Measurements from ENCODE around the gene ADRA2C.

The ADRA2C gene

DNA sequence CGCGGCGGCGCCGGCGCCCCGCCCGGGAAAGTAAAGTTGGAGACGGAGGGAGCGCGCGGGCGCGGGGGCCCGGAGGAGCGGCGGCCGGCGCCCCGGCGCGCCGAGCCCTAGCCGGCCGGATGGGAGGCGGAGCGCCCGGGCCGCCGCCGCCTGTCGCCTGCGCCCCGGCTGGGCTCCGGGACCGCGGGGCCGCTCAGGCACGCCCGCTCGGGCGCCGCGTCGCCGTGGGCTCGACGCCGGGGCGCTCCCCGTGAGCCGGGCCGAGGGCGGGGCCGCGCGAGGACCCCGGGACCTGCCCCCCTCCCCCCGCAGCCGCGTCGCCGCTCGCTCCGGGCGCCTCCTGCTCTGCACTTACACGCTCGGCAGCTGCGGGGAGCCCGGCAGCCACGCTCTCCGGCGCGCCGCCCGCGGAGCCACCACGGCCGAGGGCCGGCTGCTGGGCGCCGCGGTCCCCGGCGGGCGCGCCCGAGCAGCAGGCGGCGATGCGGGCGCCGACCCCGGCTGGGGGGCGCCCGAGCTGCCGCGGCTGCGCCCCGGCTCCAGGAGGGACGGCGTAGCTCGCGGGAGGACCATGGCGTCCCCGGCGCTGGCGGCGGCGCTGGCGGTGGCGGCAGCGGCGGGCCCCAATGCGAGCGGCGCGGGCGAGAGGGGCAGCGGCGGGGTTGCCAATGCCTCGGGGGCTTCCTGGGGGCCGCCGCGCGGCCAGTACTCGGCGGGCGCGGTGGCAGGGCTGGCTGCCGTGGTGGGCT, at the start of gene ADRA2C:
Gene ADRA2C, plus strand, starts transcription at position 350 of the 749 bp plus-strand sequence. Its CDS starts 222 bp downstream, at position 572.
- DNase-seq, result no peak

DNA sequence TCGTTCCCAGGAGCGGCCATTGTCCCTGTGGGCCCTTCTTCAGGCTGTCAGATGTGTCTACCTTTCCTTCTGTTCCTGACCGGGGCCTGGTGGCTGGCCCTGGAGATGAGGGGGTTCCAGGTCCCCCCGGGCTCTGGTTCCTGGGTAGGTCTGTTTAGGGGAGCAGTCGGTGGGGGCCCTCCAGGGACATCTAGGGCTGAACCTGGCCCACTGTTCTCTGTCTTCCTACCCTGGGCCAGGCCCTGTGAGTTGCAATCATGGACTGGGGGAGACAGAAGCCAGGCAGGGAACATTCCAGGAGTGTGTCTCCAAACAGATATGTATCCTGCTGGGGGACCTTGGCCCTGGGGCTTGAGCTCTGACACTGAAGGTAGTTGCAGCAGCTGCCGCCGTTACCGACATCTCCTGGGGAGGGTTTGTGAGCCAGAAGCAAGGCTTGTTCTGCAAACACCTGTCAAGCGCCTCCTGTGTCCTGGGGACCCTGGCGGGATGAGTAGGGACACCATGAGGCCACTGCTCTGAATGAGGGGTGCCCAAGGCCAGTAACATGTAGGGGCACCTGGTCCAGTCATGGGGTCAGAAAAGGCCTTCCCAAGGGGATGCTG, 49.5 kb upstream of the ADRA2C start:
- no peak for DNase-seq

DNA sequence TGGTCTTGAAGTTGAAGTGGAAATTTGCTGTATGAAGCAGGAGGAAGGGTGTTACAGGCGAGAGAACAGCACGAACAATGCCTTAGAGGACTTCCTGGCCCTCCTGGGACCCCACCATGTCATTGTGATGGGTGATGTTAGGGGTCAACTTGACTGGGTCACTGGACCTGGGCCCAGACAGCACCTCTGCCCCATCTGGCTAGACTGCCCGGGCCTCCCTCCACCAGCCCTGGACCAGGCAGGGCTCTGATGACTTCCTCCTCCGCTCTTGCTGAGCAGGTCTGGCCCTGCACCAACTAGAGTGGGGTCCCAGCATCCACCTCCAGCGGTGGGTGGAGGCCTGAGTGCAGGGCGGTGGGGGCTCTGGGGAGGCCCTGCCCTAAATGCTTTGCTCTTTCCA, 48.9 kb upstream of the ADRA2C start:
- no peak for DNase-seq

DNA sequence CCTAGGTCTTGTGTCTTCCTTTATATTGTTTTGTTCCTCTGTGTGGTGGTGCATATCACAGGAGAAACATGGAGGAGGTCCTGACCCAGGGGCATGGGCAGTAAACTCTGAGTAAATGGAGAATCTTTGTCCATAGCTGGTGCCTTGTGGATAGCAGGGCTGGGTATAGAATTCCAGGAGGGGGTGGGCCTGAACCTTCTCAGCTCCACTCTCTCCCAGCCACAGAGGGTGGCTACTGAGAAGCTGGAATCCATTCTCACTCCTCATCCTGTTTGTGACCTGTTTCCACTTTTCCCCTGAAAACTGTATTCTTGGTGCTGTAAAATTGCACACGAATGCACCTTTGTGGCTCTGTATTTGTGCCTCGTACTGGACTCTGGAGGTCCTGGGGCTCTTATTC, 47.7 kb upstream of the ADRA2C start:
- DNase-seq, result no peak

DNA sequence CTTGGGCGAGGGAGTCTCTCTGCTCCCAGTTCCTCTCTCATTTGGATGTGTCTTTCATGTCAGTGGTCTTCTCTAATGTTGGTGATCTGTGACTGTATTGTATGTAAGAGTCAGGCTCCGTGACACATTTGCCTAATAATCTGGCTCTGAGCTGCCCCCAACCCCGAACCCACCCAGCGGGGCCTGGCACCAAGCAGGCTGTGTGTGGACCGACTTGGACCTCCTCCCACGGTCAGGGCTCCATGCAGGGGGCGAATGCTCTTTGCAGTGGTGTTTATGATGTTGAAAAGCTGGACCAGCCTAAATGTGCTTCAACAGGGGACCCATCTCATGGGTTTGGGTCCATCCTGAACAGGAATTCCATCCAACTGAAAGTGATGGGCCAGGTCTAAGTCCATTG, 47.0 kb upstream of the ADRA2C start:
- DNase-seq, result no peak

DNA sequence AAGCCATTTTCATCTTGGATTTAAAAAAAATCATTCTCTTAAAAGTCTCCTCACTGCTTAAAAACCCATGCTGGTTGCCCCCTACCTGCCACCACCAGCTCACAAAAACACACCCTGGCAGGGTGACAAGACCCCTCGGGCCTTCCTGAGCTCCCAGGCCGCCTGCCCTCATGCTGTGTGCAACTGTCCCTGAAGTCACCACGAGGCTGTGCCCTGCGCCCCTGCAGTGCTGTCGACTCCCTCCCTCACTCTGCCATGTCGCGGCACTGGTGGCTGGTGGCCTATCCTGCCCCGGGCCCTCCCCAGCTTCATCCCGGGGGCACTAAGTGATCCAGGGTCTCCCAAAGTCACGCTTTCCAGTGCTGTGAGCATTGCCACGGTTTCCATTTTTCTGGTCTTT, 46.3 kb upstream of the ADRA2C start:
- no peak for DNase-seq

DNA sequence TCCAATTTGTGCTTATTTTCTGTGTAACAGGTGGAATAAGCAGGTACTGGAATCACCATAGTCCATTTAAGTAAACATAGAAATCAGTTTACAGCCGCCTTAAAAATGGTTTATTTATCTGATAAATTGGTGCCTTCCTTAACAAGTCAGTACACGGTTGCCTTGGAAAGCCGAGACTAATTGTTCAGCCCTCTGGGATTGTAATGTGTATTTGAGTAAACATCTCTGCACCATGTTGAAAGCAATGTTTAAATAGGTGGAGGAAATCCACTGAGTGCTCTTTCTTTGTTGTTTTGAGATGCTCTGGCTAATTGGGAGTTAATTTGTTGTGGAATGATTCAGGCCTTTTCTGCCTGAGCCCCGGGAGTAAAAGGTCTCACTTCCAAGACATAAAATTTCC, 45.7 kb upstream of the ADRA2C start:
- no peak for DNase-seq

DNA sequence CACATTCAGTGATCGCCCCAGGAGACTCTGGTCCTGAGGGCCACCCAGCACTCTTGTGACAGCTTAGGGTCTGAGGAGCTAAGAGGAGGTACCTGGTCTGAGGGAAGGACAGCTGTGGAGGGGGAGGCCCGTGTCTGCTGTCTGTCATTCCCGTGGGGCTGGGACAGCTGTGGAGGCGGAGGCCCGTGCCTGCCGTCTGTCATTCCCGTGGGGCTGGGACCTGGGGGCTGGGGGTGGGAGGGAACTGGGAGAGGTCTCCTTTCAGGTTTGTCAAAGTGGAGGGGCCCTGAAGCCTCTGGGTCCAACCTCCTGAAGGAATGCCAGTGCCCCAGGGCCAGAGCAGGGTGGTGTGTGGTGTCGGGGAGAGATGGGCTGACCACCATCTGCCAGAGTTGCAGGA, 45.0 kb upstream of the ADRA2C start:
- DNase-seq, result no peak

DNA sequence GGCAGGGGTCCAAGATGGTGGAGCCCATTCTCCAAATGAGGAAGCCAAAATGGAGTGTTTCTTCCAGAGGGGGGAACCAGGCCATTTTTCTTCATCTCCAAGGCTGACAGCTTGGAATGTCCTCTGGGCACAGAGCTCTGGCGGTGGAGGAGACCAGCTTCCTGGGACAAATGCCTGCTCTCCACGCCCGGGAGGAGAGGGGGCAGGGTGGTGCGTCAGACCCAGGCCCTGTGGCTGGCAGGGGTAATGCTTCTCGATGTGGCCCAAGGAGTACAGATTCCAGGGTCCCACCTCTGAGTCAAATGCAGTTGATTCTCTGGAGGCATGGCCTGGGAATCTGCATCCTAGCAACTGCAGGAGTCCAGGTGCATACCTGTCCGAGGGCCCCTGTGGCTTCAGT, 44.6 kb upstream of the ADRA2C start:
- DNase-seq, result no peak

DNA sequence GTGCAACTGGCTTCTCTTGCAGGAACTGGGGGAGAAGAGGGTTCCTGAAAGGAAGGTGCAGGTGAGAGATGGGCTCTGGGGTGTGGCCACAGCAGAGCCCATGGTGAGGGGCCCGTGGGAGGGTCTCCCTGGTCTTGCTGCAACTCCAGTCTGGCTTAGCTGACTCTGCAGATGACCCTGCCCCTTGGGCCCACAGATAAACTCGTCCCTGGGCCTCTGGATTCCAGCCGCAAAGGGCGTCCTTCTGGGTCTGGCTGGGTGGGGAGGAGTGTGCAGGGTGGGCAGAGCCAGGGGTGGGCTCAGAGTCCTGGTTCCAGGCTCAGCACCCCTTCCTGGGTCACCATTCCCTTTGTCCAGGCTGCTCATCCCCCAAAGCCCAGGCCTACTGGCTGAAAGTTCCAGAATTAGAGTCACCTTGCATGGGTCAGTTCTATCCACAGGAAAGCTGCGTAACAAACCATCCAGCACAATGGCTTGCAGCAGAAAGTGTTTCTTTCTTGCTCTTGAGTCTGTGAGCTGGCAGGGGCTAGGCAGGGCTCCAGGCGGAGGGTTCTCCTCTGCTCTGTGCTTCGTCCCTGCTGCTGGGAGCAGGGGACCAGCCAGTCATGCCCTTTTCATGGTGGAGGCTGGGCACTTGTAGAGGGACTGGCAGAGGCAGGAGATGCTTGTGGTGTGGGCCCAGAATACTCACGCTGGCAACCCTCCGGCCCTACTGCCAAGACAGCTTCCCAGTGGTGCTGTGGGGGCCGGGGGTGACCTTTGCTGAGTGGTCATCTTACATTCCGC, 43.5 kb upstream of the ADRA2C start:
- DNase-seq, result no peak

DNA sequence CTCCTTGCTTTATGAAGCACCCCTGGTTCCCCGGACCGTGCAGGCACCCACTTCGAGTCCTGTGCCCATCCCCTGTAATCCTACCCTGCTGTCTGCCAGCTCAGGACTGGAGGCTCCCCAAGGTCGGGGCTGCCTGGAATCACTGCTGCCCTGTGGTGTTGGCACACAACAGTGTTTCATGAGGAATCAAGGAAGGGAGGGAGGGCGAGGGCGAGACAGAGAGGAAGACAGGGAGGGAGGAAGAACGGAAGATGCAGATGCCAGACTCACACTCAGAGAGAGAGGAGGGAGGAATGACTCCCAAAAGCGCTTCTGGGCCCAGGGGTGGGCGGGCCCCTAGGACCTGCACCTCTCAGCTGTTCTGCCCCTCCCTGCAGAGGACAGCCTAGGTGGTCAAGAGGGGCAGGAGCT, 42.9 kb upstream of the ADRA2C start:
- DNase-seq, result no peak

DNA sequence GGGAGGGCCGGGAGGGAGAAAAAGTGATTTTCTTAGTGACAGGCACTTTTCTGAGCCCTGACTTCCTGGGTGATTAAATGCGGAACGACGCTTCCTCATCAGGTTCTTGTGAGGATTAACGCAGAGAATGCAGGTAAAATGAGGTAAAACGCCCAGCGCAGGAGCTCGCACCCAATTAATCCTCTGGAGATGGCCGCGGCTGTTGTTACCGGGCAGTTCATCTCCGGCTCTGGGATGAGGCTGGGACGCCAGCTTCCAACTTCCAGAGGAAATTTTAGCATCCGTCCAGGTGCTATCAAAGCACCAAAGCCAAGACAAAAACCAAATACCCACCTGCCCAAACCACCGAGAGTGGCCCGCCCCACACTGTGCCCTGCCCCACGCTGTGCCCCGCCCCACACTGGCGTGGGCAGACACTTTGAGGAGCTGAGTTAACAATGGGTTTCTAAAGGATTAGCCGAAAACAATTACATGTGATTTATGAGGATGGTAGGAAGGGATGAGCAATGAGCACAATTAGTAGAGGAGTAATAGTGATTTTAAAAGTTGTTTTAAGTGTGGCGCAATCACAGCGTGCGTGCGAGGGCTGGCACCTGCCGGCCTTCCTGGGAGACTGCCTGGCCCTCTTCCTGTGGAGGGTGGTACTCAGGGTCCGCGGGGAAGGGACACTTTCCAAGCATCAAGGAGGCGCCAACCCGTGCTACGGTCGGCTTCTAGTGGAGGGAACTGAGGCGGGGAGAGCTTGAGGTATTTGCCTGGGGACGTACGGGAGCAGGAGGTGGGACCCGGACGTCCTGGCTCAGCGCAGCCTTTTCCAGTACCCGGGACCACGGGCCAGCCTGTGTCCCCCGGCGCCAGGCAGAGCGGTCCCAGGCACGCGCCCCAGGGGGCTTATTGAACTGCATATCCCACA, 41.6 kb upstream of the ADRA2C start:
- no peak for DNase-seq

DNA sequence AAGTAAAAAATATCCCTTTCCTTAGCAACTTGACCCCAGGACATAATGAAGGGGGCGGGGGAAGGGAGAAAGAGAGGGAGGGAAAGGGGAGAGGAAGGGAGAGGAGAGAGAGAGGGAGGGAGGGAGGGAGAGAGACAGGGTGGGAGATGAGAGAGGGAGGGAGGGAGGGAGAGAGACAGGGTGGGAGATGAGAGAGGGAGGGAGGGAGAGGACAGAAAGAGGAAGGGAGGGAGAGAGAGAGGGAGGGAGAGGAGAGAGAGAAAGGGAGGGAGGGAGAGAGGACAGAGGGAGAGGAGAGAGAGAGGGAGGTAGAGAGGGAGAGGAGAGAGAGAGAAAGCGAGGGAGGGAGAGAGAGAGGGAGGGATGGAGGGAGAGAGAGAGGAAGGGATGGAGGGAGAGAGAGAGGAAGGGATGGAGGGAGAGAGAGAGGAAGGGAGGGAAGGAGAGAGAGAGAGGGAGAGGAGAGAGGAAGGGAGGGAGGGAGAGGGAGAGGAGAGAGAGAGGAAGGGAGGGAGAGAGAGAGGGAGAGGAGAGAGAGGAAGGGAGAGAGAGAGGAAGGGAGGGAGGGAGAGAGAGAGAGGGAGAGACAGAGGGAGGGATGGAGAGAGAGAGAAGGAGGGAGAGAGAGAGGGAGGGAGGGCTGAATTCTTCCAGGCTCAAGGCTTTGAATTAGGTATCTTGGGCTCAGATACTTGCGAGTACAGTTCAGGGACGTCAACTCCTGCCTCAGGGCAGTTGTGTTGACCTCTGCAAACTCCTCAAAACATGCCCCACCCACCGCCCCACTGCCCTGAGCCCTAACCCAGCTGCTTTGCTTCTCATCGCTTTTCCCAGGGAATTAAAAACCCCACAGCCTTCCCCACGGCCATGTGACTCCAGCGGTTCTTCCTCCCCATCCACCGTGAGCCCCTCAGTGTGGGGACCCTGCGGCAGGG, 40.0 kb upstream of the ADRA2C start:
- no peak for DNase-seq

DNA sequence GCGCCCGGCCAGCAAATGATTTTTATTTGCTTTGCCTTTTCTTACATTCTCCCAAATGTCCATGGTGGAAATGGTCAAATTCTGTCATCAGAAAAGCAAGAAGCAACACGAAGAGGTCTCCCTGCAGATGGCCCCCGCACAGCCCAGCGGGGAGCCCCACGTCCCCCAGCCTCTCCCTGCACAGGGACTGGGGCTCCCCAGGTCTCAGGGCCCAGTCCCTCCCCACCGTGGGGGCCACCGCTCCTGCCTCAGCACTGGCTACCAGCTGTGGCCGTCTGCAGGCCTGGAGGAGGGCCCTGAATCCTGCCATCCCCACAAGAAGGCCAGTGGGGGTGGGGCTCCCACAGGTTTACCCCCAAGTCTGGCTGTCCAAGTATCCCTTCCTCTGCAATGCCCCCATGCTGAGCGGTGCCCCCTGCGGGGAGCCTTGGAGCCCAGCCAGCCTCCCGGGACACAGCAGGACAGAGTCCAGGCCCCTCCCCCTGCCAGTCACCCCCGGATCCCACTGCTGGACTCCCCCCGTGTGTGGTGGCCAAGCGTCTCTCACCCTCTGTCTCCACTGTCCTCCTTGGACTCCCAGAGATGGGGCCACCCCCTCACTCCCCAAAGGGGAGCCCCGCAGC, 38.2 kb upstream of the ADRA2C start:
- DNase-seq, result no peak

DNA sequence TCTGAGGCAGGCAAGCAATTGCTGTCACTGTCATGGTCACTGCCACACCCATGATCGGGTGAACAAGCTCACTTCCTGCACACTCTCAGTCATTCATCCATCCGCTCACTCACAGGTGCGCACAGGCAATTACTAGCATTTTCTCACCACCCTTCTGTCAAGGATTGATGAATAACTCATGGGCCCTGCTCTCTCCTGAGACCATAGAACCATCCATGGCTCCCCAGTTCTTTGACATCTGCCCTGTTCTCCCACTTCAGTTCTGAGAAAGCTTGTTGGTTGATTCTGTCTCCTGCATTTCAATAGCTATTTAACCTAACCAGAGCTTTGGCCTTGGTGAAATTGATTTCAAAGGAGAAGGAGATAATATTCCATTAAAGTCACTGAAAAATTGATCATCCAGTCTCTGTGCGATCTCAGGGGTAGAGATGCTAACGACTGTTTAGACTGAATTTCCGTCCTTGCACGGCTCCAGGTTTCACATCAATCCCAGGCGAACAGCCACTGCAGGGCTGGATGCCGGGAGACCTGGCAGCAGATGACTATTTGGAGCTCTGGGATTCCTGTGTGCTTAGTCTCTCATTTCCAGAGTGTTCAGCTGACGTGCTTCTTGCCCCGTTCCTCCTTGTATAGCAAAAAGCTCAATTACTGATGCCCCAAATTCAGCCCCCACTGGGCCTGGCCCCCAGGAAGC, 36.9 kb upstream of the ADRA2C start:
- no peak for DNase-seq

DNA sequence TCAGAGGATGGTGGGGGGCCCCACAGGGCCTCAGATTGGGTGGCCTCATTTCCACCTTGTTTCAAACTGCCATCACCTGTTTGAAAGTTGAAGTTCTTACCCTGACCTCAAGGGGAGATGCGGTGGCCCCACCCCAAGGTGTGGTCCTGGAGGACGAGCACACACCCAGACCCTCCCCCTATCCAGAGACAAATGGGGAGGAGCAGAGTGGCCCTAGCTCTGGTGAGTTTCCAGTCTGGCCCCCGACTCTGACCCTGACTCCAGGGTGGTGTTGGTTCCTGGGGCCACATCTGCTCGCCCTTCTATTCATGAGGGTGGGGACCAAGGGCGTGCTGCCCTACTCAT, 36.3 kb upstream of the ADRA2C start:
- DNase-seq, result no peak

DNA sequence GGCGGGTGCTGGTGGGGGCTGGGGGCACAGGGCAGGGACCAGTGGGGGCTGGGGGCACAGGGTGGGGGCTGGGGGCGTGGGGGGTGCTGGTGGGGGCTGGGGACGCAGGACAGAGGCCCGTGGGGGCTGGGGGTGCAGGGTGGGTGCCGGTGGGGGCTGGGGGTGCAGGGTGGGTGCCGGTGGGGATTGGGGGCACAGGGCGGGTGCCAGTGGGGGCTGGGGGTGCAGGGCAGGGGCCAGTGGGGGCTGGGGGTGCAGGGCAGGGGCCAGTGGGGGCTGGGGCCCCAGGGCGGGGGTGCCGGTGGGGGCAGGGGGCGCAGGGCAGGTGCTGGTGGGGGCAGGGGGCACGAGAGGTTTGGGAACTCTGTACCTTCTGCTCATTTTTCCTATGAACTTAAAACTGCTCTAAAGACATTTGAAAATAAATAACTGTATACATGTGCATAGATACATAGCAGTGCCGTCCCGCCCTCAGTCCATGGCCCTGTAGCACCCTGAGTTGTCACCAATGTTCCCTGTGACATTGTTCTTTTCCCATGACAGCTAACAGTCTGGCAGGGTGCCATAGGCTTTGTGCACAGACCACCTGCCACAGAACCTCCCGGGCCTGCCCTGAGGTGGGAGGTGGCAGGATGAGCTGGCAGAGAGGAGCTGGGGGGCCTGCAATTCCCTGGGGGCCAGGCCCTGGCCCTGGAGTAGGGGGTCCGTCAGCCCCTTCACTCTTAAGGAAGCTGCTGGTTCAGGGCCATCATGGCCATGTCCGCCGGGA, 35.6 kb upstream of the ADRA2C start:
- DNase-seq, result no peak

DNA sequence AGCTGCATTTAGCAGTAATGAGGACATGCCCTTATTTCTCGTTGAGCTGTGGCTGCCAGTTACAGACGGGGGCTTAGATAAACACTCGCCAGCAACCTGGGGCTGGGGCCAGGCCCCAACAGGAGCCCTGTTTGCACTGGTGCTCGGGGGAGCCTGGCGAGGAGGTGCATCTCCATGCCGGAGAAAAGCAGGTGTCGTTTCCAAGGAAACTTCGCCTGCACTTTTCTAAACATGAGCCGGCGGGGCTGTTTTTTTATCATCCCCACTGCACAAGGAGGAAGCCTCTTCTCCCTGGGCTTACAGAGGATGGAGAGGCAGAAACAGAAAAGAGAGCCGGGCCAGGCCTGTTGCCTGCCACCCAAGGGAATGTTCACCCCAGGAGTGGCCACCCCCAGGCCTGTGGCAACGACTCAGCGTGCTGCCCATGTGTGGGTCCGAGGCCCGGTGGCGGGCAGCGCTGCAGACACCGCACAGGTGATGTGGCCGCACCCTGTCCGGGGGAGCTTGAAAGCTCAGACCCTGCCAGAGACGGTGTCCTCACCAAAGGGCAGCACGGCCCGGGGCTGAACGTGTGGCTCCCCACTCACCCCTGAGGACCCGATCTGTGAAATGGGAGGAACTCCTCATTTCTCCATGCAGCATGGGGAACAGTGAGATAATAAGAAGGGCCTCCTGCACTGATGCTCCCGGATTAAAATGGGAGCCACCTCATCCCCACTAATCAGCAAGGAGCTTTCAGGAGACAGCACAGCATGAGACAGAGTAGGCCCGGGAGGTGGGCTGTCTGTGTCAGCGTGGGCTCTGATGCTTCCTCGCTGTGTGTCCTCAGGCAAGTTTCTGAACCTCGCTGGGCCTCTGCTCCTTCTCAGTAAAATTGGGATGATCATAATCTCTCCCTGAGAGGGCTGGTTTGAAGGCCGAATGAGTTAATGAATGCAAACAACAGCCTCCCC, 33.8 kb upstream of the ADRA2C start:
- DNase-seq, result no peak

DNA sequence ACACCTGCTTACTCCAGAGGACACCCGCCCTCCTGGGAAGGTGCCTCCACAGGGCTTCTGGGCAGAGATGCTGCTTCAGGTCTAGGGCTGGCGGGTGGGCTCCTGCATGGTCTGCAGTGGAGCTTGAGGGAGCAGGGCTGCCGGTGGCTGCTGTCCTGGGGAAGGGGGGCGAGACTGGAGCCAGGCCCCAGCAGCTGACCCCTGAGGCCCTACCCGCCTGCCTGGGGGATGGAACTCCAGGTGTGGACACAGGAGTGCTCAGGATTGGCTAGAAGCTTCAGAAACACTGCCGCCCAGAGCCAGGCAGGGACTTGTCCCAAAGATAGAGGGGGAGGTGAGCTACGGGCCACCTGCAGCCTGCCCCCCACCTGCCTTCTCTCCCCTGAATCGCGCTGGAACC, 33.0 kb upstream of the ADRA2C start:
- no peak for DNase-seq
